Kidney tubule cell (primary cell): ENCODE measurements around the gene ATP8B3.
A peak's percentile ranks its signal among the peaks of the same experiment; 100 is the strongest.
"Not testable (repeated sequence)": the region's sequence is repeated elsewhere in the genome, so short reads cannot be mapped to it uniquely, and the experiment has no call there.

Experiments used
- DNase-seq: peaks from one replicate; pipeline ENCODE4 v3.0.0-alpha.2; 2018; ENCODE audit warnings: low spot score

ATP8B3 gene

GRCh38 chr19:1770866-1771576 is 41.1 kb downstream of the ATP8B3 start:
- no peak for DNase-seq

- DNase-seq: no peak
Observed at GRCh38 chr19:1769645-1769985, 42.5 kb downstream of the ATP8B3 start.

GRCh38 chr19:1768918-1769644 is 43.0 kb downstream of the ATP8B3 start:
- DNase-seq: no peak

- no peak for DNase-seq
Observed at GRCh38 chr19:1768248-1768647, 43.8 kb downstream of the ATP8B3 start.

GRCh38 chr19:1767464-1767933 is 44.6 kb downstream of the ATP8B3 start:
- DNase-seq: peak; percentile 33

GRCh38 chr19:1766800-1767352 is 45.2 kb downstream of the ATP8B3 start:
- no peak for DNase-seq

GRCh38 chr19:1765904-1766799 is 45.9 kb downstream of the ATP8B3 start:
- no peak for DNase-seq

GRCh38 chr19:1765232-1765903 is 46.7 kb downstream of the ATP8B3 start:
- no peak for DNase-seq

- DNase-seq: no peak
Observed at GRCh38 chr19:1764729-1765128, 47.3 kb downstream of the ATP8B3 start.

- no peak for DNase-seq
Observed at GRCh38 chr19:1763648-1764639, 48.1 kb downstream of the ATP8B3 start.

GRCh38 chr19:1762243-1763117 is 49.6 kb downstream of the ATP8B3 start:
- DNase-seq: no peak

- no peak for DNase-seq
Observed at GRCh38 chr19:1761528-1762242, 50.4 kb downstream of the ATP8B3 start.

- not testable (repeated sequence) for DNase-seq
Observed at GRCh38 chr19:1760786-1761527, 51.1 kb downstream of the ATP8B3 start.

GRCh38 chr19:1760020-1760419 is 52.1 kb downstream of the ATP8B3 start:
- no peak for DNase-seq

- no peak for DNase-seq
Observed at GRCh38 chr19:1758959-1759903, 52.8 kb downstream of the ATP8B3 start.

- no peak for DNase-seq
Observed at GRCh38 chr19:1758231-1758577, 53.9 kb downstream of the ATP8B3 start.
